Head of caudate nucleus (tissue), 42 donors: ENCODE measurements around the gene WEE1.
"Not testable (repeated sequence)": the region's sequence is repeated elsewhere in the genome, so short reads cannot be mapped to it uniquely, and the experiment has no call there.

Experiments
- DNase-seq, 42 donors: peaks; one replicate each; pipeline versions ENCODE4 v3.0.0 to v3.0.0-alpha.2; 2020 to 2021; ENCODE audit warnings: mixed read lengths in 7 of 42
- intact Hi-C: fragments of 100-400 bp; cut with DNase I; formaldehyde crosslinking; loops from one replicate; pipeline ENCODE4 v1.15.0; 2022

The WEE1 gene

GRCh38 chr11:9577556-9577955 lies 4.1 kb downstream of the WEE1 start:
- intact Hi-C loops: no loop called here
- no peak for DNase-seq

GRCh38 chr11:9580894-9581293 lies 7.4 kb downstream of the WEE1 start:
- intact Hi-C loops: no loop called here

GRCh38 chr11:9581556-9582161 lies 8.2 kb downstream of the WEE1 start:
- intact Hi-C loops: no loop called here
- DNase-seq: no peak

More at GRCh38 chr11:9580894-9581293, 7.4 kb downstream of the WEE1 start:
- no peak for DNase-seq

GRCh38 chr11:9590717-9591116 lies 17.2 kb downstream of the WEE1 start:
- intact Hi-C loops: no loop called here
- no peak for DNase-seq

- no peak for DNase-seq
- intact Hi-C loops: no loop called here
Measured at GRCh38 chr11:9594267-9595046, 21.0 kb downstream of the WEE1 start.

GRCh38 chr11:9596926-9597464 lies 23.5 kb downstream of the WEE1 start:
- intact Hi-C loops: no loop called here
- peak in 1 of 42 donors; percentile 4 for DNase-seq

GRCh38 chr11:9600166-9600565 lies 26.7 kb downstream of the WEE1 start:
- intact Hi-C loops: no loop called here
- DNase-seq: no peak

- intact Hi-C loops: no loop called here
- no peak for DNase-seq
Measured at GRCh38 chr11:9600644-9601036, 27.2 kb downstream of the WEE1 start.

GRCh38 chr11:9601037-9601875 lies 27.8 kb downstream of the WEE1 start:
- peak in 22 of 42 donors; percentile 4 to 47 (median 16) for DNase-seq
- intact Hi-C loops: no loop called here

- intact Hi-C loops: no loop called here
- no peak for DNase-seq
Measured at GRCh38 chr11:9601876-9602199, 28.4 kb downstream of the WEE1 start.

- intact Hi-C loops, DNase-seq: not testable (repeated sequence)
Measured at GRCh38 chr11:9603214-9603613, 29.7 kb downstream of the WEE1 start.

- DNase-seq: no peak
- intact Hi-C loops: no loop called here
Measured at GRCh38 chr11:9604134-9604533, 30.7 kb downstream of the WEE1 start.

GRCh38 chr11:9605742-9606141 lies 32.3 kb downstream of the WEE1 start:
- no peak for DNase-seq
- intact Hi-C loops: no loop called here

GRCh38 chr11:9606809-9607510 lies 33.5 kb downstream of the WEE1 start:
- intact Hi-C loops: no loop called here
- DNase-seq: no peak

- intact Hi-C loops: no loop called here
- no peak for DNase-seq
Measured at GRCh38 chr11:9607511-9607899, 34.0 kb downstream of the WEE1 start.

- intact Hi-C loops: no loop called here
Measured at GRCh38 chr11:9609002-9609759, 35.7 kb downstream of the WEE1 start.

GRCh38 chr11:9609841-9610240 lies 36.4 kb downstream of the WEE1 start:
- intact Hi-C loops: loop anchor here (5.0 kb wide), 2 partner anchors 38 to 147 kb away; partner anchors contain the start of gene WEE1
- DNase-seq: peak in 1 of 42 donors; percentile 22

More at GRCh38 chr11:9609002-9609759, 35.7 kb downstream of the WEE1 start:
- DNase-seq: peak in 1 of 42 donors; percentile 21

- DNase-seq: peak; percentile 87 to 97 (median 94)
- intact Hi-C loops: loop anchor here (5.0 kb wide), 2 partner anchors 41 to 144 kb away; partner anchors contain the start of gene WEE1
Measured at GRCh38 chr11:9613118-9613829, 39.8 kb downstream of the WEE1 start.
